WTC11 (cell line): ENCODE data around the gene IGSF9. TPM values are rescaled to one million over a fixed set of nuclear protein-coding genes. Genes with fewer than 3 reads are reported as not detected.

Source experiments
- ATAC-seq: fragments of 200-7000 bp; cut with Tn5 transposase; 2 replicates; pipeline ENCODE4 v1.10.0; 2021; ENCODE audit warnings: mild to moderate bottlenecking, moderate library complexity
- CTCF ChIA-PET: fragments of 300-600 bp; sonication (Branson Sonifier 250); formaldehyde crosslinking; loops from one replicate; lab custom pipeline; 2021; ENCODE audit warnings: antibody characterized with exemption; lab: Charles Lee
- POLR2A ChIA-PET: fragments of 350-600 bp; sonication (Branson Sonifier 250); formaldehyde crosslinking; loops from one replicate; lab custom pipeline; 2021; ENCODE audit warnings: antibody characterized with exemption; lab: Charles Lee
- DNase-seq: peaks from one replicate; pipeline ENCODE4 v3.0.0; 2021; ENCODE audit warnings: low spot score
- H3K27ac Mint-ChIP-seq: 2 replicates; pipeline ENCODE4 v1.8.0; 2021; ENCODE audit warnings: mixed read lengths
- H3K27me3 Mint-ChIP-seq: 2 replicates; pipeline ENCODE4 v1.8.0; 2021; ENCODE audit warnings: low read depth, mild to moderate bottlenecking, moderate library complexity, mixed read lengths
- H3K36me3 Mint-ChIP-seq: 2 replicates; pipeline ENCODE4 v1.8.0; 2021; ENCODE audit warnings: mixed read lengths
- H3K4me1 Mint-ChIP-seq: 2 replicates; pipeline ENCODE4 v1.8.0; 2022; ENCODE audit warnings: mixed read lengths
- H3K4me3 Mint-ChIP-seq: 2 replicates; pipeline ENCODE4 v1.8.0; 2021; ENCODE audit warnings: mild to moderate bottlenecking, moderate library complexity, mixed read lengths
- H3K9me3 Mint-ChIP-seq: 2 replicates; pipeline ENCODE4 v1.8.0; 2021; ENCODE audit warnings: mixed read lengths
- CBFB ChIP-seq: sonication (generic); formaldehyde crosslinking; IDR thresholded peaks from 2 replicates; pipeline ENCODE4 v1.8.1; 2022; ENCODE audit warnings: mild to moderate bottlenecking, low read depth, missing genetic modification reagents
- ELF4 ChIP-seq: sonication (generic); formaldehyde crosslinking; IDR thresholded peaks from 2 replicates; pipeline ENCODE4 v1.8.1; 2022; ENCODE audit warnings: low read depth, mild to moderate bottlenecking, moderate library complexity, missing genetic modification reagents
- GTF2I ChIP-seq: fragments of 250-450 bp; sonication (Bioruptor Pico); conservative IDR thresholded peaks from 2 replicates; pipeline ENCODE4 v1.4.0; 2021; ENCODE audit warnings: mild to moderate bottlenecking
- MYBL2 ChIP-seq: sonication (generic); formaldehyde crosslinking; IDR thresholded peaks from 2 replicates; pipeline ENCODE4 v1.8.1; 2023; ENCODE audit warnings: mild to moderate bottlenecking, moderate library complexity, missing genetic modification reagents
- NFATC4 ChIP-seq: fragments of 250-450 bp; sonication (Bioruptor Pico); IDR thresholded peaks from 2 replicates; pipeline ENCODE4 v1.9.0; 2021; ENCODE audit warnings: mild to moderate bottlenecking
- NR2C2 ChIP-seq: sonication (generic); formaldehyde crosslinking; IDR thresholded peaks from 2 replicates; pipeline ENCODE4 v1.8.0; 2022; ENCODE audit warnings: mild to moderate bottlenecking, missing genetic modification reagents
- PRRX2 ChIP-seq: fragments of 250-450 bp; sonication (Bioruptor Pico); IDR thresholded peaks from 2 replicates; pipeline ENCODE4 v1.8.0; 2021; ENCODE audit warnings: mild to moderate bottlenecking
- SMAD3 ChIP-seq: sonication (generic); formaldehyde crosslinking; IDR thresholded peaks from 2 replicates; pipeline ENCODE4 v1.8.0; 2022; ENCODE audit warnings: missing genetic modification reagents, mild to moderate bottlenecking, borderline replicate concordance
- total RNA-seq: library from RNA; stranded (reverse); gene quantifications from 3 replicates; pipeline ENCODE4 v1.2.3, GENCODE V29; 2021
- TF ChIP-seq, protein P1 (sequence below): sonication (generic); formaldehyde crosslinking; IDR thresholded peaks from 2 replicates; pipeline ENCODE4 v1.8.0; 2023; ENCODE audit warnings: missing genetic modification reagents, mild to moderate bottlenecking, borderline replicate concordance
- TF ChIP-seq, protein P2 (sequence below): sonication (generic); formaldehyde crosslinking; IDR thresholded peaks from 2 replicates; pipeline ENCODE4 v1.8.1; 2022; ENCODE audit warnings: mild to moderate bottlenecking, missing genetic modification reagents, moderate library complexity, borderline replicate concordance
- TF ChIP-seq, protein P3 (sequence below): sonication (generic); formaldehyde crosslinking; IDR thresholded peaks from 2 replicates; pipeline ENCODE4 v1.8.1; 2022; ENCODE audit warnings: mild to moderate bottlenecking, moderate library complexity, missing genetic modification reagents
- TF ChIP-seq, protein P4 (sequence below): sonication (generic); formaldehyde crosslinking; IDR thresholded peaks from 2 replicates; pipeline ENCODE4 v1.8.1; 2023; ENCODE audit warnings: mild to moderate bottlenecking, missing genetic modification reagents, moderate library complexity
- TF ChIP-seq, protein P5 (sequence below): fragments of 250-450 bp; sonication (Bioruptor Pico); conservative IDR thresholded peaks from 2 replicates; pipeline ENCODE4 v1.9.0; 2021; ENCODE audit warnings: mild to moderate bottlenecking
- TF ChIP-seq, protein P6 (sequence below): fragments of 250-450 bp; sonication (Bioruptor Pico); IDR thresholded peaks from 2 replicates; pipeline ENCODE4 v1.9.0; 2021; ENCODE audit warnings: mild to moderate bottlenecking

IGSF9 gene
- total RNA-seq, 1 experiment from 2014 or later, result 16.4 TPM

DNA sequence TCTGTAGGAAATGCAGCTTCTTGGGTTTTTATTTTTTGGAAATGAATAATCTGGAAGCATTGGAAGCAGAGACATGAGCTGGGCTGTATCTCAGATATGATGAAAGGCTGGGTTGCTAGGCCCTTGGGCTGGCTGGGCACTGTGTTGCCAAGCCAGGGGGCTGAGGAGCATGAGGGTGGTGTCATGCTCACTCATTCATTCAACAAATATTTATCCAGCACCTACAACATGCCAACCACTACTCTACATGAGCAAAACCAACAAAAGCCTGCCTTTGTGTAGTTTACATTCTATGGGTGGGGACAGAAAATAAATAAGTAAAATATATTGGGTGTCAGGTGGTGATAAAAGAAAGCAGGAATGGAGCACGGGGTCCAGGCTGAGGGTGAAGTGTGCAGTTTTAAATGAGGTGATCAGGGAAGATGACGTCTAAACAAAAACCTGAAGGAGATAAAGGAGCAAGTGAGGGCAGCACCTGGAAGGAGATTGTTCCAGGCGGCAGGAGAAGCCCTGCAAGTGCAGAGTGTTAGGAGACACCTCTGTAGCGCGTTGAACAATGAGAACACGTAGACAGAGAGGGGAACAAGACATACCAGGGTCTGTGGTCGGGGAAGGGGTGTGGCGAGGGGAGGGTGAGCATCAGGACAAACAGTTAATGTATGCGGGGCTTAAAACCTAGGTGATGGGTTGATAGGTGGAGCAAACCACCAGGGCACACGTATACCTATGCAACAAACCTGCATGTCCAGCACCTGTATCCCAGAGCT is 31.0 kb downstream of the IGSF9 start:
- DNase-seq (no peak), ATAC-seq (no peak)
- H3K4me3 Mint-ChIP-seq, result no peak overlapping the region
- peak overlapping the region; percentile 46 for H3K27ac Mint-ChIP-seq
- H3K4me1 Mint-ChIP-seq, result peaks cover 63% of the 10 kb centered on the region
- ChIA-PET POLR2A (interaction anchor here (1.0 to 1.4 kb wide), 2 partner anchors 11 to 15 kb away, joined by 3 to 4 read pairs; partner anchors contain the start of gene TAGLN2), CTCF (interaction anchor here (0.9 to 1.4 kb wide), 4 partner anchors 22 to 115 kb away, joined by 3 to 9 read pairs (median 5); no protein-coding TSS in a partner anchor)
- H3K36me3 Mint-ChIP-seq, result peaks cover under 1% of the 10 kb centered on the region; the same call in 1 of the 2 replicates
- H3K27me3 Mint-ChIP-seq, result no peaks in the 10 kb centered on the region
- H3K9me3 Mint-ChIP-seq, result no peaks in the 10 kb centered on the region
- no peak for TF ChIP-seq NFATC4
- TF ChIP-seq ELF4 (CRISPR knock-in tag), result no peak
- no peak for TF ChIP-seq NR2C2 (CRISPR knock-in tag)
- TF ChIP-seq, protein P1, sequence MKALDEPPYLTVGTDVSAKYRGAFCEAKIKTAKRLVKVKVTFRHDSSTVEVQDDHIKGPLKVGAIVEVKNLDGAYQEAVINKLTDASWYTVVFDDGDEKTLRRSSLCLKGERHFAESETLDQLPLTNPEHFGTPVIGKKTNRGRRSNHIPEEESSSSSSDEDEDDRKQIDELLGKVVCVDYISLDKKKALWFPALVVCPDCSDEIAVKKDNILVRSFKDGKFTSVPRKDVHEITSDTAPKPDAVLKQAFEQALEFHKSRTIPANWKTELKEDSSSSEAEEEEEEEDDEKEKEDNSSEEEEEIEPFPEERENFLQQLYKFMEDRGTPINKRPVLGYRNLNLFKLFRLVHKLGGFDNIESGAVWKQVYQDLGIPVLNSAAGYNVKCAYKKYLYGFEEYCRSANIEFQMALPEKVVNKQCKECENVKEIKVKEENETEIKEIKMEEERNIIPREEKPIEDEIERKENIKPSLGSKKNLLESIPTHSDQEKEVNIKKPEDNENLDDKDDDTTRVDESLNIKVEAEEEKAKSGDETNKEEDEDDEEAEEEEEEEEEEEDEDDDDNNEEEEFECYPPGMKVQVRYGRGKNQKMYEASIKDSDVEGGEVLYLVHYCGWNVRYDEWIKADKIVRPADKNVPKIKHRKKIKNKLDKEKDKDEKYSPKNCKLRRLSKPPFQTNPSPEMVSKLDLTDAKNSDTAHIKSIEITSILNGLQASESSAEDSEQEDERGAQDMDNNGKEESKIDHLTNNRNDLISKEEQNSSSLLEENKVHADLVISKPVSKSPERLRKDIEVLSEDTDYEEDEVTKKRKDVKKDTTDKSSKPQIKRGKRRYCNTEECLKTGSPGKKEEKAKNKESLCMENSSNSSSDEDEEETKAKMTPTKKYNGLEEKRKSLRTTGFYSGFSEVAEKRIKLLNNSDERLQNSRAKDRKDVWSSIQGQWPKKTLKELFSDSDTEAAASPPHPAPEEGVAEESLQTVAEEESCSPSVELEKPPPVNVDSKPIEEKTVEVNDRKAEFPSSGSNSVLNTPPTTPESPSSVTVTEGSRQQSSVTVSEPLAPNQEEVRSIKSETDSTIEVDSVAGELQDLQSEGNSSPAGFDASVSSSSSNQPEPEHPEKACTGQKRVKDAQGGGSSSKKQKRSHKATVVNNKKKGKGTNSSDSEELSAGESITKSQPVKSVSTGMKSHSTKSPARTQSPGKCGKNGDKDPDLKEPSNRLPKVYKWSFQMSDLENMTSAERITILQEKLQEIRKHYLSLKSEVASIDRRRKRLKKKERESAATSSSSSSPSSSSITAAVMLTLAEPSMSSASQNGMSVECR (CRISPR knock-in tag), result no peak
- TF ChIP-seq MYBL2 (CRISPR knock-in tag), result no peak
- TF ChIP-seq, protein P2, sequence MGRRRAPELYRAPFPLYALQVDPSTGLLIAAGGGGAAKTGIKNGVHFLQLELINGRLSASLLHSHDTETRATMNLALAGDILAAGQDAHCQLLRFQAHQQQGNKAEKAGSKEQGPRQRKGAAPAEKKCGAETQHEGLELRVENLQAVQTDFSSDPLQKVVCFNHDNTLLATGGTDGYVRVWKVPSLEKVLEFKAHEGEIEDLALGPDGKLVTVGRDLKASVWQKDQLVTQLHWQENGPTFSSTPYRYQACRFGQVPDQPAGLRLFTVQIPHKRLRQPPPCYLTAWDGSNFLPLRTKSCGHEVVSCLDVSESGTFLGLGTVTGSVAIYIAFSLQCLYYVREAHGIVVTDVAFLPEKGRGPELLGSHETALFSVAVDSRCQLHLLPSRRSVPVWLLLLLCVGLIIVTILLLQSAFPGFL (CRISPR knock-in tag), result no peak
- TF ChIP-seq, protein P3, sequence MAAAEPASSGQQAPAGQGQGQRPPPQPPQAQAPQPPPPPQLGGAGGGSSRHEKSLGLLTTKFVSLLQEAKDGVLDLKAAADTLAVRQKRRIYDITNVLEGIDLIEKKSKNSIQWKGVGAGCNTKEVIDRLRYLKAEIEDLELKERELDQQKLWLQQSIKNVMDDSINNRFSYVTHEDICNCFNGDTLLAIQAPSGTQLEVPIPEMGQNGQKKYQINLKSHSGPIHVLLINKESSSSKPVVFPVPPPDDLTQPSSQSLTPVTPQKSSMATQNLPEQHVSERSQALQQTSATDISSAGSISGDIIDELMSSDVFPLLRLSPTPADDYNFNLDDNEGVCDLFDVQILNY (CRISPR knock-in tag), result no peak
- TF ChIP-seq SMAD3 (CRISPR knock-in tag), result no peak
- TF ChIP-seq, protein P4, sequence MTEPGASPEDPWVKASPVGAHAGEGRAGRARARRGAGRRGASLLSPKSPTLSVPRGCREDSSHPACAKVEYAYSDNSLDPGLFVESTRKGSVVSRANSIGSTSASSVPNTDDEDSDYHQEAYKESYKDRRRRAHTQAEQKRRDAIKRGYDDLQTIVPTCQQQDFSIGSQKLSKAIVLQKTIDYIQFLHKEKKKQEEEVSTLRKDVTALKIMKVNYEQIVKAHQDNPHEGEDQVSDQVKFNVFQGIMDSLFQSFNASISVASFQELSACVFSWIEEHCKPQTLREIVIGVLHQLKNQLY (CRISPR knock-in tag), result no peak
- TF ChIP-seq CBFB (CRISPR knock-in tag), result no peak
- TF ChIP-seq, protein P5, sequence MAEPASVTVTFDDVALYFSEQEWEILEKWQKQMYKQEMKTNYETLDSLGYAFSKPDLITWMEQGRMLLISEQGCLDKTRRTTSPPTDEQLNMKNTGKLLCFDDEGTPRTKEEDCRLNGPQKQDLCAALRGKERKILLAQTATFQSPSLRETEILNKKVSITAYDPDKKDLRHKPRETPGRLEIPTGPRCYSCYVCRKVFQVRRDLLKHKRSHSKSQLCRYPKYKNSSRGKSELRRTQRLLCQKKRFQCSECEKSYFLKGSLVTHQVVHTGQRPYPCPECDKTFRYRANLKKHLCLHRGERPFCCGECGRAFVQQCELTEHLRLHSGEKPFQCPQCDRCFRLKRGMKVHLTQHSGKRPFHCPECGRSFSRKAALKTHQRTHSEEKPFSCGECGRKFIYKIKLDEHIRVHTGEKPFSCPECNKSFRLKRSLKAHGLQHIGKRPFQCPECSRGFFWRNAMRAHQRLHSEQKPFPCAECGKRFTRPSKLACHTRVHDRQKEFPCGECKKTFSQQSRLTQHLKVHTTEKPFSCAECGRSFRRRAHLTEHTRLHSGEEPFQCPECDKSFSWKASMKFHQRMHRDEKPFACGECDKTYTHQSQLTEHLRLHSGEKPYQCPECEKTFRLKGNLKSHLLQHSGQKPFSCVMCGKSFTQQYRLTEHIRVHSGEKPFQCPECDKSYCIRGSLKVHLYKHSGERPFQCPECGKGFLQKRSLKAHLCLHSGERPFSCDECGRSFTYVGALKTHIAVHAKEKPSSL (CRISPR knock-in tag), result no peak
- TF ChIP-seq, protein P6, sequence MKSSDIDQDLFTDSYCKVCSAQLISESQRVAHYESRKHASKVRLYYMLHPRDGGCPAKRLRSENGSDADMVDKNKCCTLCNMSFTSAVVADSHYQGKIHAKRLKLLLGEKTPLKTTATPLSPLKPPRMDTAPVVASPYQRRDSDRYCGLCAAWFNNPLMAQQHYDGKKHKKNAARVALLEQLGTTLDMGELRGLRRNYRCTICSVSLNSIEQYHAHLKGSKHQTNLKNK (CRISPR knock-in tag), result no peak
- TF ChIP-seq PRRX2, result no peak
- TF ChIP-seq GTF2I (CRISPR knock-in tag), result no peak
